H9 (cell line): ENCODE results near the gene DLG5. TPM values are rescaled to one million over a fixed set of nuclear protein-coding genes. Genes with fewer than 3 reads are reported as not detected.
A peak's percentile ranks its signal among the peaks of the same experiment; 100 is the strongest.

Experiments used
- DNase-seq: peaks from one replicate; pipeline ENCODE4 v3.0.0-alpha.2; 2017
- H2AFZ ChIP-seq: one replicate; pipeline ENCODE4 v1.6.1; 2013; ENCODE audit warnings: mild to moderate bottlenecking, low read length, control low read depth, moderate library complexity
- H2AK5ac ChIP-seq: 2 replicates; pipeline ENCODE4 v1.6.1; 2013; ENCODE audit warnings: low read length, control low read depth, mixed read lengths; ENCODE audit not compliant: insufficient read length
- H2BK120ac ChIP-seq: one replicate; pipeline ENCODE4 v1.6.1; 2013; ENCODE audit warnings: low read depth, mild to moderate bottlenecking, low read length, control low read depth, inconsistent platforms; ENCODE audit not compliant: poor library complexity, severe bottlenecking
- H2BK12ac ChIP-seq: 2 replicates; pipeline ENCODE4 v1.6.1; 2013; ENCODE audit warnings: low read length, control low read depth, mixed read lengths, low read depth; ENCODE audit not compliant: insufficient read length
- H2BK15ac ChIP-seq: 2 replicates; pipeline ENCODE4 v1.6.1; 2013; ENCODE audit warnings: low read depth, low read length, control low read depth
- H2BK20ac ChIP-seq: one replicate; pipeline ENCODE4 v1.6.1; 2013; ENCODE audit warnings: low read depth, mild to moderate bottlenecking, low read length, control low read depth, inconsistent platforms; ENCODE audit not compliant: poor library complexity, severe bottlenecking
- H2BK5ac ChIP-seq: 2 replicates; pipeline ENCODE4 v1.6.1; 2013; ENCODE audit warnings: low read length, control low read depth, mixed read lengths; ENCODE audit not compliant: insufficient read length
- H3K14ac ChIP-seq: 2 replicates; pipeline ENCODE4 v1.6.1; 2013; ENCODE audit warnings: low read length, control low read depth; ENCODE audit not compliant: insufficient read depth
- H3K18ac ChIP-seq: 2 replicates; pipeline ENCODE4 v1.6.1; 2013; ENCODE audit warnings: low read depth, mild to moderate bottlenecking, mixed read lengths, low read length, control low read depth; ENCODE audit not compliant: insufficient read length
- H3K23ac ChIP-seq: 2 replicates; pipeline ENCODE4 v1.6.1; 2013; ENCODE audit warnings: low read length, control low read depth, mixed read lengths, low read depth; ENCODE audit not compliant: insufficient read length
- H3K23me2 ChIP-seq: 2 replicates; pipeline ENCODE4 v1.6.1; 2013; ENCODE audit warnings: low read depth, mild to moderate bottlenecking, mixed read lengths, low read length, control low read depth; ENCODE audit not compliant: insufficient read length, poor library complexity, severe bottlenecking
- H3K27ac ChIP-seq: 2 replicates; pipeline ENCODE4 v1.5.1; 2013; ENCODE audit warnings: low read length, control low read depth, mixed read lengths, low read depth; ENCODE audit not compliant: insufficient read length
- H3K27me3 ChIP-seq: 2 replicates; pipeline ENCODE4 v1.6.1; 2013; ENCODE audit warnings: low read length, control low read depth, inconsistent platforms; ENCODE audit not compliant: insufficient read depth
- H3K4ac ChIP-seq: 2 replicates; pipeline ENCODE4 v1.6.1; 2013; ENCODE audit warnings: low read depth, mild to moderate bottlenecking, control low read depth, inconsistent platforms, low read length, moderate library complexity
- H3K4me1 ChIP-seq: 2 replicates; pipeline ENCODE4 v1.6.1; 2013; ENCODE audit warnings: low read length, control low read depth, inconsistent platforms; ENCODE audit not compliant: insufficient read depth
- H3K4me2 ChIP-seq: 2 replicates; pipeline ENCODE4 v1.6.1; 2013; ENCODE audit warnings: low read length, control low read depth, mixed read lengths; ENCODE audit not compliant: insufficient read length, insufficient read depth
- H3K56ac ChIP-seq: 2 replicates; pipeline ENCODE4 v1.6.1; 2013; ENCODE audit warnings: low read depth, mild to moderate bottlenecking, mixed read lengths, low read length, control low read depth; ENCODE audit not compliant: insufficient read length
- H3K79me1 ChIP-seq: 2 replicates; pipeline ENCODE4 v1.6.1; 2013; ENCODE audit warnings: low read depth, mild to moderate bottlenecking, moderate library complexity, low read length, control low read depth, inconsistent platforms; ENCODE audit not compliant: insufficient read depth, poor library complexity, severe bottlenecking
- H3K79me2 ChIP-seq: 2 replicates; pipeline ENCODE4 v1.6.1; 2013; ENCODE audit warnings: low read length, control low read depth, inconsistent platforms; ENCODE audit not compliant: insufficient read depth
- H3K9ac ChIP-seq: 2 replicates; pipeline ENCODE4 v1.6.1; 2013; ENCODE audit warnings: low read length, control low read depth, mixed read lengths; ENCODE audit not compliant: insufficient read length; ENCODE audit errors: extremely low read depth
- H3K9me3 ChIP-seq: one replicate; pipeline ENCODE4 v1.6.1; 2013; ENCODE audit warnings: low read depth, low read length, inconsistent platforms; ENCODE audit not compliant: control insufficient read depth
- H3T11ph ChIP-seq: one replicate; pipeline ENCODE4 v1.6.1; 2013; ENCODE audit warnings: mild to moderate bottlenecking, low read length, control low read depth, inconsistent platforms
- H4K20me1 ChIP-seq: one replicate; pipeline ENCODE4 v1.6.1; 2013; ENCODE audit not compliant: control insufficient read depth, insufficient read length, insufficient read depth
- H4K5ac ChIP-seq: 2 replicates; pipeline ENCODE4 v1.6.1; 2013; ENCODE audit warnings: low read depth, mild to moderate bottlenecking, mixed read lengths, low read length, control low read depth; ENCODE audit not compliant: insufficient read length
- H4K8ac ChIP-seq: replicated peaks from 2 replicates; pipeline ENCODE4 v1.6.1; 2013; ENCODE audit warnings: low read length, control low read depth, mixed read lengths, low read depth; ENCODE audit not compliant: insufficient read length
- H4K91ac ChIP-seq: 2 replicates; pipeline ENCODE4 v1.6.1; 2013; ENCODE audit warnings: low read depth, mild to moderate bottlenecking, moderate library complexity, mixed read lengths, low read length, control low read depth; ENCODE audit not compliant: insufficient read length
- H3K27ac Mint-ChIP-seq, 3 experiments: 2 replicates in 2 of 3; 3 replicates in 1 of 3; pipeline ENCODE4 v1.8.0; 2020 to 2021; ENCODE audit warnings: mixed read lengths in 3 of 3, mild to moderate bottlenecking in 1 of 3, moderate library complexity in 1 of 3
- H3K27me3 Mint-ChIP-seq: 2 replicates; pipeline ENCODE4 v1.8.0; 2021; ENCODE audit warnings: low read depth, mild to moderate bottlenecking, moderate library complexity, mixed read lengths
- H3K36me3 Mint-ChIP-seq, 3 experiments: 2 replicates in 2 of 3; 3 replicates in 1 of 3; pipeline ENCODE4 v1.8.0; 2020 to 2021; ENCODE audit warnings: low read depth in 3 of 3, mixed read lengths in 3 of 3; ENCODE audit not compliant: insufficient read depth in 1 of 3
- H3K4me1 Mint-ChIP-seq, 2 experiments: 2 replicates each; pipeline ENCODE4 v1.8.0; 2020; ENCODE audit warnings: mixed read lengths in 2 of 2
- H3K4me3 Mint-ChIP-seq, 2 experiments: 2 replicates in 1 of 2; 3 replicates in 1 of 2; pipeline ENCODE4 v1.8.0; 2020 to 2021; ENCODE audit warnings: mild to moderate bottlenecking in 2 of 2, mixed read lengths in 2 of 2, moderate library complexity in 1 of 2
- H3K9me3 Mint-ChIP-seq, 2 experiments: 2 replicates in 1 of 2; 3 replicates in 1 of 2; pipeline ENCODE4 v1.8.0; 2020; ENCODE audit warnings: mild to moderate bottlenecking in 2 of 2, mixed read lengths in 2 of 2, moderate library complexity in 1 of 2
- WGBS: extraction: QIAGEN DNeasy Blood & Tissue Kit; methylation state at CpG from one replicate; pipeline ENCODE4 v1.1.7; 2013; ENCODE audit warnings: missing lambda C conversion rate, low lambda C conversion rate, mixed read lengths; ENCODE audit not compliant: insufficient read length; ENCODE audit errors: extremely low coverage; 5-methylcytosine and 5-hydroxymethylcytosine counted together
- total RNA-seq: library from RNA; stranded (reverse); gene quantifications from 2 replicates; pipeline ENCODE4 v1.2.1, GENCODE V29; 2021
- TF ChIP-seq, protein P1 (sequence below): fragments of 200-600 bp; sonication (generic); conservative IDR thresholded peaks from 3 replicates; pipeline ENCODE4 v1.8.0; 2021; ENCODE audit warnings: antibody characterized with exemption, mild to moderate bottlenecking

The DLG5 gene
- total RNA-seq, 1 experiment from 2014 or later, result 67.4 TPM

DNA sequence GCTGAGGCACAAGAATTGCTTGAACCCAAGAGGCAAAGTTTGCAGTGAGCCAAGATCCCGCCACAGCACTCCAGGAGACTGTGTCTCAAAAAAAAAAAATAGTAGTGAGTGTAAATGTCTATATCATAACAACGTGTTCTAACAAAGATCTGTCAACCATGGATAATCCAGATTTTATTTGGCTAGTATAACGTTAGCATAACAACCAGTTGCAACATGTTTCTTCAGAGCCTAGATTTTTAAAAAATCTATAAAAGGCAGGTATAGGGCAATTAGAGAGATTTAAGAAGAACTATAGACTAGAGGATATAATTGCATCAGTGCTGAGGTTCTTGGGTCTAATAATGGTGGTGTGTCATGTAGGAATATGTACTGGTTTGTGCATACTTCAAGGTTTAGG lies 30.5 kb downstream of the DLG5 start:
- no peak overlapping the region for H3K4ac ChIP-seq
- H3K79me1 ChIP-seq, result peaks cover 5% of the 10 kb centered on the region
- H3K23me2 ChIP-seq, result no peaks in the 10 kb centered on the region
- H3K4me1 ChIP-seq, result peaks cover 8% of the 10 kb centered on the region; the same call in 1 of the 2 replicates
- H3K79me2 ChIP-seq, result peaks cover 8% of the 10 kb centered on the region; the same call in 1 of the 2 replicates
- no peaks in the 10 kb centered on the region for H3K9me3 ChIP-seq
- H3K23ac ChIP-seq, result no peak overlapping the region
- H2AK5ac ChIP-seq, result no peak overlapping the region
- no peaks in the 10 kb centered on the region for H3K36me3 Mint-ChIP-seq
- no peak overlapping the region for H2BK15ac ChIP-seq
- TF ChIP-seq, protein P1, sequence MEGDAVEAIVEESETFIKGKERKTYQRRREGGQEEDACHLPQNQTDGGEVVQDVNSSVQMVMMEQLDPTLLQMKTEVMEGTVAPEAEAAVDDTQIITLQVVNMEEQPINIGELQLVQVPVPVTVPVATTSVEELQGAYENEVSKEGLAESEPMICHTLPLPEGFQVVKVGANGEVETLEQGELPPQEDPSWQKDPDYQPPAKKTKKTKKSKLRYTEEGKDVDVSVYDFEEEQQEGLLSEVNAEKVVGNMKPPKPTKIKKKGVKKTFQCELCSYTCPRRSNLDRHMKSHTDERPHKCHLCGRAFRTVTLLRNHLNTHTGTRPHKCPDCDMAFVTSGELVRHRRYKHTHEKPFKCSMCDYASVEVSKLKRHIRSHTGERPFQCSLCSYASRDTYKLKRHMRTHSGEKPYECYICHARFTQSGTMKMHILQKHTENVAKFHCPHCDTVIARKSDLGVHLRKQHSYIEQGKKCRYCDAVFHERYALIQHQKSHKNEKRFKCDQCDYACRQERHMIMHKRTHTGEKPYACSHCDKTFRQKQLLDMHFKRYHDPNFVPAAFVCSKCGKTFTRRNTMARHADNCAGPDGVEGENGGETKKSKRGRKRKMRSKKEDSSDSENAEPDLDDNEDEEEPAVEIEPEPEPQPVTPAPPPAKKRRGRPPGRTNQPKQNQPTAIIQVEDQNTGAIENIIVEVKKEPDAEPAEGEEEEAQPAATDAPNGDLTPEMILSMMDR, result no peak
- no peak overlapping the region for H2BK120ac ChIP-seq
- no peak overlapping the region for H2BK20ac ChIP-seq
- no peak overlapping the region for H3K4me3 Mint-ChIP-seq
- H4K5ac ChIP-seq, result no peak overlapping the region
- H2BK12ac ChIP-seq, result no peak overlapping the region
- WGBS, result no CpG with 5 or more reads among the region's 3 CpGs
- H3K4me2 ChIP-seq, result no peak overlapping the region
- no peak overlapping the region for H4K8ac ChIP-seq
- H4K20me1 ChIP-seq, result no peaks in the 10 kb centered on the region
- no peak overlapping the region for H3K14ac ChIP-seq
- no peaks in the 10 kb centered on the region for H3K9me3 Mint-ChIP-seq
- H2BK5ac ChIP-seq, result no peak overlapping the region
- no peak overlapping the region for H3K9ac ChIP-seq
- H3K18ac ChIP-seq, result no peak overlapping the region
- H4K91ac ChIP-seq, result no peak overlapping the region
- H3K27me3 ChIP-seq, result no peaks in the 10 kb centered on the region
- H3T11ph ChIP-seq, result no peak overlapping the region
- H3K27me3 Mint-ChIP-seq, result no peaks in the 10 kb centered on the region
- no peak overlapping the region for H3K27ac ChIP-seq
- no peak overlapping the region for H2AFZ ChIP-seq
- peak overlapping the region in 2 of 3 experiments; percentile 47 to 81; a peak in 4 of 7 replicates for H3K27ac Mint-ChIP-seq
- no peak for DNase-seq
- peaks cover 52 to 62% of the 10 kb centered on the region in 2 experiments for H3K4me1 Mint-ChIP-seq
- H3K56ac ChIP-seq, result no peak overlapping the region
